Tibial artery (tissue), 4 donors: ENCODE measurements around the gene SCCPDH.
"Not testable (repeated sequence)": the region's sequence is repeated elsewhere in the genome, so short reads cannot be mapped to it uniquely, and the experiment has no call there.

ENCODE experiments used
- DNase-seq, 2 donors: peaks; one replicate each; pipeline ENCODE4 v3.0.0-alpha.2; 2019
- H3K27ac ChIP-seq, 2 donors: fragments of 200-600 bp; sonication (generic) in 1 of 2; 1 replicate in 1 of 2; 2 replicates in 1 of 2; pipeline ENCODE4 v1.5.1; 2018 to 2019; ENCODE audit warnings: mild to moderate bottlenecking in 1 of 2
- H3K27me3 ChIP-seq, 2 donors: fragments of 200-600 bp; sonication (generic) in 1 of 2; one replicate each; pipeline versions ENCODE4 v1.5.1 to v1.6.0; 2016 to 2019
- H3K36me3 ChIP-seq, 3 donors: fragments of 200-600 bp; sonication (generic) in 2 of 3; one replicate each; pipeline ENCODE4 v1.5.1; 2016 to 2019; ENCODE audit warnings: mild to moderate bottlenecking in 2 of 3
- H3K4me1 ChIP-seq, 4 donors: fragments of 200-600 bp; sonication (generic) in 2 of 4; 1 replicate in 3 of 4; 2 replicates in 1 of 4; pipeline ENCODE4 v1.5.1; 2016 to 2019
- H3K4me3 ChIP-seq, 2 donors: fragments of 200-600 bp; sonication (generic) in 1 of 2; 1 replicate in 1 of 2; 2 replicates in 1 of 2; pipeline ENCODE4 v1.5.1; 2018 to 2019; ENCODE audit warnings: mild to moderate bottlenecking in 2 of 2
- H3K9me3 ChIP-seq, 3 donors: fragments of 200-600 bp; sonication (generic) in 1 of 3; one replicate each; pipeline ENCODE4 v1.5.1; 2016 to 2019
- CTCF ChIP-seq, 2 experiments: fragments of 200-600 bp in 1 of 2; fragments of 450-650 bp in 1 of 2; IDR thresholded peaks; one replicate each; pipeline ENCODE4 v1.5.1; 2017 to 2019; ENCODE audit warnings: antibody characterized with exemption in 2 of 2, mild to moderate bottlenecking in 1 of 2, moderate library complexity in 1 of 2
- intact Hi-C: fragments of 100-400 bp; cut with DNase I; formaldehyde crosslinking; loops from one replicate; pipeline ENCODE4 v1.15.0; 2023; ENCODE audit warnings: low total_unique reads

The SCCPDH gene

GRCh38 chr1:246728311-246728710 lies 4.1 kb downstream of the SCCPDH start:
- DNase-seq: no peak
- intact Hi-C loops: no loop called here
- peaks cover 45 to 54% (median 49%) of the 10 kb centered on the region in 3 donors for H3K36me3 ChIP-seq

GRCh38 chr1:246729040-246729439 lies 4.8 kb downstream of the SCCPDH start:
- peaks cover 45 to 56% (median 49%) of the 10 kb centered on the region in 3 donors for H3K36me3 ChIP-seq
- H3K4me3 ChIP-seq, H3K27me3 ChIP-seq, H3K27ac ChIP-seq, DNase-seq, intact Hi-C loops, H3K9me3 ChIP-seq, H3K4me1 ChIP-seq: not testable (repeated sequence)

More at GRCh38 chr1:246728311-246728710, 4.1 kb downstream of the SCCPDH start:
- Histone ChIP-seq H3K27me3 (no peaks in the 10 kb centered on the region), H3K4me1 (peaks cover 0 to 6% (median 3%) of the 10 kb centered on the region in 4 donors), H3K4me3 (no peak overlapping the region), H3K27ac (no peak overlapping the region), H3K9me3 (peaks cover 0 to 4% (median 0%) of the 10 kb centered on the region in 3 donors)
- no peak for TF ChIP-seq CTCF (IDR thresholded peaks at IDR 0.05)

- no peak for DNase-seq
- intact Hi-C loops: no loop called here
- no peaks in the 10 kb centered on the region for H3K27me3 ChIP-seq
- no peak overlapping the region for H3K4me3 ChIP-seq
- no peak for TF ChIP-seq CTCF (IDR thresholded peaks at IDR 0.05)
- H3K27ac ChIP-seq: no peak overlapping the region
- no peaks in the 10 kb centered on the region for H3K4me1 ChIP-seq
- H3K9me3 ChIP-seq: peaks cover 0 to 4% (median 0%) of the 10 kb centered on the region in 3 donors
- H3K36me3 ChIP-seq: peaks cover 57 to 63% (median 61%) of the 10 kb centered on the region in 3 donors
Observed at GRCh38 chr1:246730839-246731238, 6.6 kb downstream of the SCCPDH start.

GRCh38 chr1:246731873-246732272 lies 7.7 kb downstream of the SCCPDH start:
- H3K4me3 ChIP-seq, intact Hi-C loops, H3K27me3 ChIP-seq, H3K27ac ChIP-seq, DNase-seq, H3K9me3 ChIP-seq, H3K4me1 ChIP-seq: not testable (repeated sequence)
- peaks cover 66 to 73% (median 69%) of the 10 kb centered on the region in 3 donors for H3K36me3 ChIP-seq

GRCh38 chr1:246733704-246734103 lies 9.5 kb downstream of the SCCPDH start:
- no peak for TF ChIP-seq CTCF (IDR thresholded peaks at IDR 0.05)
- DNase-seq: no peak
- no peak overlapping the region for H3K27ac ChIP-seq
- no peaks in the 10 kb centered on the region for H3K4me1 ChIP-seq
- no peak overlapping the region for H3K4me3 ChIP-seq
- H3K36me3 ChIP-seq: peaks cover 61 to 70% (median 67%) of the 10 kb centered on the region in 3 donors
- intact Hi-C loops: no loop called here
- no peaks in the 10 kb centered on the region for H3K27me3 ChIP-seq
- H3K9me3 ChIP-seq: peaks cover 0 to 4% (median 0%) of the 10 kb centered on the region in 3 donors

GRCh38 chr1:246734866-246735265 lies 10.7 kb downstream of the SCCPDH start:
- intact Hi-C loops: no loop called here
- Histone ChIP-seq H3K27me3 (no peaks in the 10 kb centered on the region), H3K4me1 (no peaks in the 10 kb centered on the region), H3K27ac (no peak overlapping the region), H3K9me3 (no peaks in the 10 kb centered on the region), H3K4me3 (no peak overlapping the region), H3K36me3 (peaks cover 56 to 64% (median 64%) of the 10 kb centered on the region in 3 donors)
- no peak for TF ChIP-seq CTCF (IDR thresholded peaks at IDR 0.05)
- no peak for DNase-seq

- Histone ChIP-seq H3K9me3 (no peaks in the 10 kb centered on the region), H3K4me3 (no peak overlapping the region), H3K36me3 (peaks cover 55 to 60% (median 56%) of the 10 kb centered on the region in 3 donors), H3K4me1 (no peaks in the 10 kb centered on the region), H3K27ac (no peak overlapping the region), H3K27me3 (no peaks in the 10 kb centered on the region)
- no peak for TF ChIP-seq CTCF (IDR thresholded peaks at IDR 0.05)
- intact Hi-C loops: no loop called here
- DNase-seq: no peak
Observed at GRCh38 chr1:246735735-246736134, 11.5 kb downstream of the SCCPDH start.
